Fibroblast of villous mesenchyme (primary cell): ENCODE data around the gene OLFML3. TPM values are rescaled to one million over a fixed set of nuclear protein-coding genes. Genes with fewer than 3 reads are reported as not detected.

Experiments
- DNase-seq: peaks from one replicate; pipeline ENCODE4 v3.0.0-alpha.2; 2010; ENCODE audit warnings: low read depth
- H3K4me3 ChIP-seq: 2 replicates; pipeline ENCODE4 v1.5.1; 2011; ENCODE audit warnings: low read depth, mild to moderate bottlenecking, low read length
- CTCF ChIP-seq: IDR thresholded peaks from 2 replicates; pipeline ENCODE4 v1.5.1; 2012; ENCODE audit warnings: low read depth, mild to moderate bottlenecking, low read length; ENCODE audit not compliant: insufficient read depth
- total RNA-seq: library from RNA; depleted of rRNA; stranded (reverse); fragments of >200 nt; gene quantifications from 2 replicates; pipeline ENCODE4 v1.2.3, GENCODE V29; 2012

OLFML3 gene
- total RNA-seq, 1 donor = 107 TPM

- DNase-seq = no peak
- no peak overlapping the region for H3K4me3 ChIP-seq
- TF ChIP-seq CTCF = no peak
These were observed 6.3 kb upstream of the OLFML3 start for GRCh38 chr1:113972954-113973353.

- no peak overlapping the region for H3K4me3 ChIP-seq
- DNase-seq = no peak
- no peak for TF ChIP-seq CTCF
These were observed 3.9 kb upstream of the OLFML3 start for GRCh38 chr1:113975211-113975895.

- peak; percentile 48 for DNase-seq
- peak; percentile 68 for TF ChIP-seq CTCF
These were observed 2.5 kb upstream of the OLFML3 start for GRCh38 chr1:113976609-113977278.

GRCh38 chr1:113977906-113978305 is 1.4 kb upstream of the OLFML3 start:
- DNase-seq = no peak
- H3K4me3 ChIP-seq = no peak overlapping the region
- no peak for TF ChIP-seq CTCF

More at GRCh38 chr1:113976609-113977278, 2.5 kb upstream of the OLFML3 start:
- no peak overlapping the region for H3K4me3 ChIP-seq

GRCh38 chr1:113980110-113980509 is 836 bp downstream of the OLFML3 start:
- TF ChIP-seq CTCF = no peak
- peak overlapping the region; percentile 49 for H3K4me3 ChIP-seq
- peak; percentile 69 for DNase-seq

GRCh38 chr1:113981962-113982931 is 3.0 kb downstream of the OLFML3 start:
- TF ChIP-seq CTCF = no peak
- H3K4me3 ChIP-seq = peak overlapping the region; percentile 48
- peak; percentile 95 for DNase-seq
